ENCODE results near the gene MBD3L2. TPM values are rescaled to one million over a fixed set of nuclear protein-coding genes. Genes with fewer than 3 reads are reported as not detected.

MBD3L2 gene
- total and polyA plus RNA-seq, 3 experiments from 2014 or later: not detected

GRCh38 chr19:7078008-7078407 lies 28.9 kb downstream of the MBD3L2 start:
- H3K4me1 ChIP-seq (ENCODE audit: insufficient read depth, low read length): no peaks in the 10 kb centered on the region
- H3K27me3 ChIP-seq (ENCODE audit: insufficient read depth, low read length, poor library complexity, severe bottlenecking): no peaks in the 10 kb centered on the region
- H3K27ac ChIP-seq (ENCODE audit: low read depth, low read length): no peak overlapping the region
- Mint-ChIP-seq H3K36me3 (peaks cover 59 to 91% (median 88%) of the 10 kb centered on the region in 3 donors), H3K27me3 (no peaks in the 10 kb centered on the region), H3K9me3 (peaks cover 25 to 75% (median 71%) of the 10 kb centered on the region in 5 donors), H3K4me1 (peaks cover 0 to 3% (median 0%) of the 10 kb centered on the region in 3 donors), H3K4me3 (peak overlapping the region in 1 of 7 donors; percentile 41), H3K27ac (no peak overlapping the region)
- peaks cover 48% of the 10 kb centered on the region for H3K9me3 ChIP-seq (ENCODE audit: low read length)
- DNase-seq: no peak
- H3K4me3 ChIP-seq (ENCODE audit: low read length): no peak overlapping the region
- H3K36me3 ChIP-seq (ENCODE audit: insufficient read depth, low read length): peaks cover 89% of the 10 kb centered on the region
- ChIA-PET POLR2A (interaction anchor here (1.0 kb wide), 1 partner anchor 8 kb away, joined by 3 read pairs; the partner anchor contains the start of gene ZNF557), CTCF (no interaction called here)

- CTCF ChIA-PET: interaction anchor here (1.0 kb wide), 1 partner anchor 19 kb away, joined by 3 read pairs; no protein-coding TSS in a partner anchor
- no peaks in the 10 kb centered on the region for H3K27me3 Mint-ChIP-seq
- H3K4me3 Mint-ChIP-seq: no peak overlapping the region
- H3K27ac ChIP-seq (ENCODE audit: low read depth, low read length): no peak overlapping the region
- H3K4me3 ChIP-seq (ENCODE audit: low read length): peak overlapping the region; percentile 9
- no peaks in the 10 kb centered on the region for H3K4me1 ChIP-seq (ENCODE audit: insufficient read depth, low read length)
- no peak for DNase-seq
- no peaks in the 10 kb centered on the region for H3K27me3 ChIP-seq (ENCODE audit: insufficient read depth, low read length, poor library complexity, severe bottlenecking)
- H3K4me1 Mint-ChIP-seq: no peaks in the 10 kb centered on the region
- H3K27ac Mint-ChIP-seq: peak overlapping the region in 2 of 8 donors; percentile 8 to 72
- H3K36me3 ChIP-seq (ENCODE audit: insufficient read depth, low read length): peaks cover 64% of the 10 kb centered on the region
- H3K36me3 Mint-ChIP-seq: peaks cover 38 to 77% (median 70%) of the 10 kb centered on the region in 3 donors
- H3K9me3 Mint-ChIP-seq: peaks cover 22 to 95% (median 88%) of the 10 kb centered on the region in 5 donors
- peaks cover 75% of the 10 kb centered on the region for H3K9me3 ChIP-seq (ENCODE audit: low read length)
- POLR2A ChIA-PET: interaction anchor here (0.7 to 1.2 kb wide), 3 partner anchors 13 to 1460 kb away, joined by 3 read pairs; partner anchors contain the start of genes SAFB and ZNF557
Observed at GRCh38 chr19:7083076-7083956, 34.2 kb downstream of the MBD3L2 start.

GRCh38 chr19:7088999-7089398 lies 39.9 kb downstream of the MBD3L2 start:
- H3K27ac ChIP-seq (ENCODE audit: low read depth, low read length): no peak overlapping the region
- ChIA-PET CTCF (interaction anchor here (0.8 kb wide), 1 partner anchor 10 kb away, joined by 3 read pairs; no protein-coding TSS in a partner anchor), POLR2A (no interaction called here)
- peaks cover 5% of the 10 kb centered on the region for H3K4me1 ChIP-seq (ENCODE audit: insufficient read depth, low read length)
- H3K27me3 ChIP-seq (ENCODE audit: insufficient read depth, low read length, poor library complexity, severe bottlenecking): no peaks in the 10 kb centered on the region
- H3K4me3 Mint-ChIP-seq: no peak overlapping the region
- H3K27ac Mint-ChIP-seq: no peak overlapping the region
- peaks cover 4 to 8% (median 5%) of the 10 kb centered on the region in 3 donors for H3K4me1 Mint-ChIP-seq
- no peak for DNase-seq
- peaks cover 9% of the 10 kb centered on the region for H3K36me3 ChIP-seq (ENCODE audit: insufficient read depth, low read length)
- H3K27me3 Mint-ChIP-seq: no peaks in the 10 kb centered on the region
- H3K9me3 ChIP-seq (ENCODE audit: low read length): peaks cover 46% of the 10 kb centered on the region
- peak overlapping the region; percentile 40 for H3K4me3 ChIP-seq (ENCODE audit: low read length)
- peaks cover 5 to 51% (median 19%) of the 10 kb centered on the region in 3 donors for H3K36me3 Mint-ChIP-seq
- H3K9me3 Mint-ChIP-seq: peaks cover 15 to 79% (median 69%) of the 10 kb centered on the region in 5 donors

GRCh38 chr19:7098096-7098495 lies 49.0 kb downstream of the MBD3L2 start:
- Mint-ChIP-seq H3K36me3 (peaks cover 3 to 24% (median 7%) of the 10 kb centered on the region in 3 donors), H3K4me1 (peaks cover 21 to 30% (median 28%) of the 10 kb centered on the region in 3 donors), H3K27me3 (peaks cover 3 to 8% of the 10 kb centered on the region in 2 donors), H3K9me3 (peaks cover 18 to 40% (median 27%) of the 10 kb centered on the region in 5 donors), H3K27ac (peak overlapping the region in 7 of 8 donors; percentile 40 to 95 (median 91)), H3K4me3 (peak overlapping the region; percentile 91 to 97 (median 94))
- CTCF ChIA-PET: interaction anchor here (1.6 kb wide), 2 partner anchors 9 to 28 kb away, joined by 3 to 4 read pairs; partner anchors contain the start of gene ZNF557
- Histone ChIP-seq H3K36me3 (ENCODE audit: insufficient read depth, low read length) (no peaks in the 10 kb centered on the region), H3K4me3 (ENCODE audit: low read length) (no peak overlapping the region), H3K4me1 (ENCODE audit: insufficient read depth, low read length) (peaks cover 16% of the 10 kb centered on the region), H3K27me3 (ENCODE audit: insufficient read depth, low read length, poor library complexity, severe bottlenecking) (no peaks in the 10 kb centered on the region), H3K27ac (ENCODE audit: low read depth, low read length) (no peak overlapping the region), H3K9me3 (ENCODE audit: low read length) (peaks cover 7% of the 10 kb centered on the region)
- no peak for DNase-seq
- POLR2A ChIA-PET: interaction anchor here (0.7 kb wide), 1 partner anchor 21 kb away, joined by 3 read pairs; no protein-coding TSS in a partner anchor

- H3K27ac Mint-ChIP-seq: peak overlapping the region; percentile 88 to 99 (median 92)
- POLR2A ChIA-PET: interaction anchor here (0.6 to 1.7 kb wide), 5 partner anchors 22 to 255 kb away, joined by 3 to 25 read pairs (median 4); partner anchors contain the start of gene ZNF557
- H3K27me3 Mint-ChIP-seq: peaks cover 3 to 8% of the 10 kb centered on the region in 2 donors
- H3K9me3 ChIP-seq (ENCODE audit: low read length): peaks cover 7% of the 10 kb centered on the region
- peak overlapping the region; percentile 74 for H3K27ac ChIP-seq (ENCODE audit: low read depth, low read length)
- CTCF ChIA-PET: interaction anchor here (0.6 to 1.6 kb wide), 7 partner anchors 10 to 582 kb away, joined by 3 to 4 read pairs (median 3); partner anchors contain the start of genes ARHGEF18, TRAPPC5 and ZNF557
- H3K4me1 Mint-ChIP-seq: peaks cover 21 to 30% (median 28%) of the 10 kb centered on the region in 3 donors
- peaks cover 16% of the 10 kb centered on the region for H3K4me1 ChIP-seq (ENCODE audit: insufficient read depth, low read length)
- H3K36me3 Mint-ChIP-seq: peaks cover 3 to 20% (median 7%) of the 10 kb centered on the region in 3 donors
- peak; percentile 74 to 91 (median 82) for DNase-seq
- H3K4me3 ChIP-seq (ENCODE audit: low read length): peak overlapping the region; percentile 85
- H3K36me3 ChIP-seq (ENCODE audit: insufficient read depth, low read length): no peaks in the 10 kb centered on the region
- peak overlapping the region; percentile 91 to 97 (median 94) for H3K4me3 Mint-ChIP-seq
- no peaks in the 10 kb centered on the region for H3K27me3 ChIP-seq (ENCODE audit: insufficient read depth, low read length, poor library complexity, severe bottlenecking)
- H3K9me3 Mint-ChIP-seq: peaks cover 18 to 34% (median 24%) of the 10 kb centered on the region in 5 donors
Observed at GRCh38 chr19:7098701-7099596, 49.8 kb downstream of the MBD3L2 start.

- H3K27me3 ChIP-seq (ENCODE audit: insufficient read depth, low read length, poor library complexity, severe bottlenecking): no peaks in the 10 kb centered on the region
- peaks cover 16% of the 10 kb centered on the region for H3K4me1 ChIP-seq (ENCODE audit: insufficient read depth, low read length)
- Mint-ChIP-seq H3K27me3 (peaks cover 3 to 8% of the 10 kb centered on the region in 2 donors), H3K36me3 (peaks cover 3 to 19% (median 7%) of the 10 kb centered on the region in 3 donors), H3K9me3 (peaks cover 18 to 32% (median 21%) of the 10 kb centered on the region in 5 donors), H3K4me3 (peak overlapping the region; percentile 91 to 97 (median 94)), H3K4me1 (peaks cover 21 to 30% (median 28%) of the 10 kb centered on the region in 3 donors), H3K27ac (peak overlapping the region; percentile 80 to 99 (median 92))
- DNase-seq: no peak
- H3K9me3 ChIP-seq (ENCODE audit: low read length): peaks cover 7% of the 10 kb centered on the region
- peak overlapping the region; percentile 85 for H3K4me3 ChIP-seq (ENCODE audit: low read length)
- ChIA-PET CTCF (interaction anchor here (0.6 to 1.6 kb wide), 7 partner anchors 10 to 582 kb away, joined by 3 to 4 read pairs (median 3); partner anchors contain the start of genes ARHGEF18, TRAPPC5 and ZNF557), POLR2A (interaction anchor here (0.6 to 1.7 kb wide), 4 partner anchors 28 to 254 kb away, joined by 3 to 25 read pairs (median 5); partner anchors contain the start of gene ZNF557)
- H3K36me3 ChIP-seq (ENCODE audit: insufficient read depth, low read length): no peaks in the 10 kb centered on the region
- peak overlapping the region; percentile 74 for H3K27ac ChIP-seq (ENCODE audit: low read depth, low read length)
Observed at GRCh38 chr19:7099597-7099921, 50.4 kb downstream of the MBD3L2 start.

Measured in CD8-positive, alpha-beta memory T cell (primary cell).